ENCODE measurements around the gene SRP54. TPM values are rescaled to one million over a fixed set of nuclear protein-coding genes. Genes with fewer than 3 reads are reported as not detected.
A peak's percentile ranks its signal among the peaks of the same experiment; 100 is the strongest.
"Not testable (repeated sequence)": the region's sequence is repeated elsewhere in the genome, so short reads cannot be mapped to it uniquely, and the experiment has no call there.

SRP54 gene
- total RNA-seq, 1 donor from 2014 or later, result 73.1 TPM

DNA sequence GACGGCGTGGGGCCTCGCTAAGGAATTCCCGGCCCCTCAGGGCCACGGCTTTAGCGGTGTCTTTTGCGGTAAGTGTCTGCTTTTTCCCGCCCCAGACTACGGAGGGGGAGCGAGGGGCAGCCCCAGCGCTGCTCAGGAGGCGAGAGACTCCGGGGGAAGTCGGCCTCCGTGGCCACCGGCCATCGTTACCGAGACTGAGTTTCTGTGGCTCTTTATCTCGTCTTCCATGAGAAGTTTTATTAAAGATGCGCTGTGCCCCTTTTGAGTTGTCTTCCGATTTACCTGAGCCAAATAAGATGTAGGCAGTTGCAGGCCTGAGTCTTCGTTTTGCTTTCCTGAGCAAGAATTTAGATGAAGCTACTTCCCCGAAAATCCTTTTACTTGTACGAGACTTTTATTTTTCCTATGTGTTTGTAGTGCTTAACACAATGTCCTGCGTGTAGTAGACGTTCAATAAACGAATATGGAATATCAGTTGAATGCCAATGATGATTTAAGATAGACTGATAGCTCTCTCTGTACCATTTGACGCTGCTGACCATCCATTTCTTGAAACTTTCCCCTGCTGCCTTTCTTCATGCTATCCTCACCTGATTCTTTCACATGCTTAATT is 462 bp downstream of the SRP54 start:
- no peak for DNase-seq (ENCODE audit: low read depth, low spot score)

DNA sequence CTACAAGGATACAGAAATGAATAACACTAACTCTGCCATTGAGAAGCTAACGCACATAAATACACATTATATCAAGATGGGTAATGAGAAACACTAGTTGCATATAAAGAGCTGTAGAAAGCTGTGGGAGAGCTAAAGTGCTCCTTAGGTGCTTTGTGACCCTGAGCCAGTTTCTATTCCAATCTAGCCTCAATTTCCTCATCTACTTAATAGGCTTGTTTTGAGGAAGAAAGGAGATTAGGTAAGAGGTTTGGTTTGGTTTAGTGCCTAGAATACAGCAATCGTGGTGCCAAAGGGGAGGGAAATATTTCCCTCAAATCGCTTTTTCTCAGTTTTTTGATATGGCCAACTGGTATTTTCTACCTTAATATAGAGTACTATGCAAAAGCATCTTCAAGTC is 994 bp downstream of the SRP54 start:
- no peak for DNase-seq (ENCODE audit: low read depth, low spot score)

DNA sequence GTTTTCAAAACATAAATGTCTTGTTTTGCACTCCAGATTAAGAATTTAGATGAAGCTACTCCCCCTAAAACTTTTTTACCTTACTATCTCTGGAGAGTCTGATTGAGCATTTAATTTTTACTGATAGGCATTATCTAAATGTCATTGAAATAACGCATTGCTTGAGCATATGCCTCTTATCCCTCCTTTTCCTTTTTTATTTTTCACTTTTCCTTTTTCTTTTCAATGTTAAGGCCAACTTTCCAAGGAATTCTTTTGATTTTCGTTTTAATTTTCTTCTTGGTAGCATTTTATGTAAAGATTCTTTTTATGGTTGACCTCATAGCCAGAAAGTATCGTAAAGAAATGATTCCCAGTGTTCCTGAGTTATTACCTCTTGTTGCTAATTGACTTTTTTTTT is 2.9 kb downstream of the SRP54 start:
- DNase-seq (ENCODE audit: low read depth, low spot score), result no peak

DNA sequence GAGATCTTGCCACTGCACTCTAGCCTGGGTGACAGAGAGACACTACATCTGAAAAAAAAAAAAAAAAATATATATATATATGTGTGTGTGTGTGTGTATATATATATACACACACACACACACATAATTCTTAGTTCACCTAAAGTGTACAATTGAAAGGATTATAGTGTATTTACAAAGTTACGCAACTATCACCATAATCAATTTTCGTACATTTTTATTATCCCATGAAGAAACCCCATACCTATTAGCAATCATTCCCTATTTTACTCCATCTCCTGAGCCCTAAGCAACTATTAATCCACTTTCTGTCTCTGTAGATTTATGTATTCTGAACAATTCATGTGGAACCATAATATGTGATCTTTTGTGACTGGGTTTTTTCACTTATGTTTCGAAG is 4.4 kb downstream of the SRP54 start:
- no peak for DNase-seq (ENCODE audit: low read depth, low spot score)

DNA sequence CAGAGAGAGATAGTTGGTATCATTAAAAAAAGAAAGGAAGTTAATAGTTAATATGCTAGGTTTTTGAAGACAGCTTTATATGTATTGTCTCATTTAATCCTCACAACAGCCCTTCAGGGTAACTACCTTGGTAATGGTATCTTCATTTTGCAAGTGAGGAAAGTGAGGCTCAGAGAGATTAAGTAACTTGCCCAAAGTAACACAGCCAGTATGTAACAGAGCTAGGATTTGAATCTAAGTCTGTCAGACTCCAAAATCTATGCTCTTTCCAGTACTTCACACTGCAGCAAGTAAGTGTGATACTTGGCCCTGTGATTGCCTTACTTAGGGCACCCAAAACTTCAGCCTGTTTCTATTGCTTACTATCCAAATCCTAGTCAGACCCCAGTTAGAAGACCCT is 7.0 kb downstream of the SRP54 start:
- DNase-seq (ENCODE audit: low read depth, low spot score), result no peak

DNA sequence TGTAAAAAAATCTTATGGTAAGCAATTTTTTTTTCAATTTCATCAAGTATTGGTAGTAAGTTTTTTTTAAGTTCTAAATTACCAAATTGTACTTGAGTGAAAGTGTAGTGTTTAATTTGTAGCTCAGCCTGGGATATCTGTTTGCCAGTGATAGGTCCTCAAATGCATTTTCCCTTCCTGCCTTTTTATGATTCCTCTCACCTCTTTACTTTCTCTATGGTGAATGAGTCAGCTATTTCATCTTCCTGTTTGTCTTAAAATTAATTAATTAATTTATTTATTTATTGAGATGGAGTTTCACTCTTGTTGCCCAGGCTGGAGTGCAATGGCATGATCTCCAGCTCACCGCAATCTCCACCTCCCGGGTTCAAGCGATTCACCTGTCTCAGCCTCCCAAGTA is 10.6 kb downstream of the SRP54 start:
- no peak for DNase-seq (ENCODE audit: low read depth, low spot score)

DNA sequence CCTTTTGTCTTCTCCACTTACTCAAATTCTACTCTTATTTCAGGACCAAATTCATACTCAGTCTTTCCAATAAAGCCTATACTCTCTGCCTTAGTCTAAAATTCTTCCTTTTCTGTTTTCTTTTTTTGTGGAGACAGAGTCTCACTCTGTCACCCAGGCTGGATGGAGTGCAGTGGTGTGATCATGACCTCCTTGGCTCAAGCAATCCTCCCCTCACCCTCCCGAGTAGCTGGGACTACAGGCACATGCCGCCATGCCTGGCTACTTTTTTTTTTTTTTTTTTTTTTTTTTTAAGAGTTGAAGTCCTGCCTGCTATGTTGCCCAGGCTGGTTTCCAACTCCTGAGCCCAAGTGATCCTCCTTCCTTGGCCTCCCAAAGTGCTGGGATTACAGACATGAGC is 11.9 kb downstream of the SRP54 start:
- no peak for DNase-seq (ENCODE audit: low read depth, low spot score)

DNA sequence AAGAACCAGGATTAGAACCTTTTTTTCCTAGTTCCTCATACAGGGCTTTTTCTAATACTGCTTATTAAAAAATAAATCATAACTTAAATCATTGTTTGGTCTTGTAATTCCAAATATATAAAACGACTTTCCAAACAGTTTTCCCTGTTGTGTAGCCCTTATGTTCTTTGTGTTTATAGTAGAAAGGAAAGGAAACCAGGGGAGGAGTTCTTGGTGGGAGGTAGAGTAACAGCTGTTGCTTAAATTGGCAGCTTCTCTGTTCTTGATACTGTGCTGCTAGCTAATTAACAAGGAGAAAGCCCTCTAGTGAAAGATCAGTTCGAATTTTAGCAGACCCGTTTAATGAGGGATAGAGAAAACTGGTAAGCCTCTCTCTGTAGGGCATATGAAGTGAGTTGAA is 15.0 kb downstream of the SRP54 start:
- DNase-seq (ENCODE audit: low read depth, low spot score), result no peak

DNA sequence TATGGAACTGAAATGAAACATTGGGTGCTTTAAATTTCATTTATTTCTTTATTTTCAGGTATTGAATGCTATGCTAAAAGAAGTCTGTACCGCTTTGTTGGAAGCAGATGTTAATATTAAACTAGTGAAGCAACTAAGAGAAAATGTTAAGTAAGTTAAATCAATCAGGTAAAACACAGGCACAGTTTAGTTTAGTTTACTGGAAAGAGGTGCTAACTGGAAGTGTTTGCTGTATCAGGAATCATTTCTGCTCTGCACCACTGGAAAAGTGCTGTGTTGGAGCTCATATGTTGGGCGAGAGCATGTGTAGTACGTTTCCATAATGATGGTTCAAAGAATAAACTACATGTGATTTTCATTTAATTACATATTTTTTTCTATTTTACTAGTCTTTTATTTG is 16.7 kb downstream of the SRP54 start:
- no peak for DNase-seq (ENCODE audit: low read depth, low spot score)

DNA sequence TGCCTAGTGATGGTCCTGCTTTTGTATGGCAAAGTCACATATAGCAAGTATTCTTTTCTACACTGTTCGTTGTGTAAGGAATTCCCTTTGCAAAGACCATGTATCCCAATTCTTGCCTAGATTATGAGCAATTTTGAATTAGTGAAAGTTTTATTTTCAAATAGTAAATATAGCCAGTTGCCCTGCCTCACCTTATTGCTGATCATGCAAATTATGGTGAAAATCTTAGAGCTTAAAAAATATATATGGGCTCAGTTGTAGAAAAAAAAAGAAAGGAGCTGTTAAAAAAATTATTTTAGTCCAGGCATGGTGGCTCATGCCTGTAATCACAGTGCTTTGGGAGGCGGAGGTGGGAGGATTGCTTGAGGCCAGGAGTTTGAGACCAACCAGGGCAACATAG is 18.8 kb downstream of the SRP54 start:
- no peak for DNase-seq (ENCODE audit: low read depth, low spot score)

DNA sequence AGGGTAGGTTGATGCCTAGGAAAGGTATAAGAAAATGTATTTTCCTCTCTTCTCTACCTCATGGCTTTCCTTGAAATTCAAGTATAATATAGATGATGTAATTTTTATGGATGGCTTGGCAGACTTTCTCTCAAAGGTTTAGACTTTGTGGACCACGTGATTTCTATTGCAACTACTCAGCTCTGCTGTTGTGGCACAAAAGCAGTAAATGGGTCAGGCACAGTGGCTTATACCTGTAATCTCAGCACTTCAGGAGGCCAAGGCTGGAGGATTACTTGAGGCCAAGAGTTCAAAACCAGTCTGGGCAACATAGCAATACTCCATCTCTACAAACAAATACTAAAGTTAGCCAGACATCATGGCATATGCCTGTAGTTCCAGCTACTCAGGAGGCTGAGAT is 22.0 kb downstream of the SRP54 start:
- no peak for DNase-seq (ENCODE audit: low read depth, low spot score)

DNA sequence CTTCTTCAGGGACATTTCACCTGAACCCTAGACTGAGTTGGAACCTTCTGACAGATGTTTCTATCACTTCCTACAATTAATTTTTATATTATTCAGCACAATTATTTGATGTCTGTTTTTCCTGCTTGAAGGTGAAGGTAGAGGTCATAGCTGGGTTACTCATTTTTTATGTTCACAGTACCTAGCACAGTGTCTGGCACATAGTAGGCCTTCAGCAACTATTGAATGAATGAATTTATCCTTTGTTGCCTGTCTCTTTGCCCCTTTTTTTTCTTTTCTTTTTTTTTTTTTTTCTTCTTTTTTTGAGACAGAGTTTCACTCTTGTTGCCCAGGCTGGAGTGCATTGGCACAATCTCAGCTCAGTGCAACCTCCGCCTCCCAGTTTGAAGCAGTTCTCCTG is 33.8 kb downstream of the SRP54 start:
- no peak for DNase-seq (ENCODE audit: low read depth, low spot score)

DNA sequence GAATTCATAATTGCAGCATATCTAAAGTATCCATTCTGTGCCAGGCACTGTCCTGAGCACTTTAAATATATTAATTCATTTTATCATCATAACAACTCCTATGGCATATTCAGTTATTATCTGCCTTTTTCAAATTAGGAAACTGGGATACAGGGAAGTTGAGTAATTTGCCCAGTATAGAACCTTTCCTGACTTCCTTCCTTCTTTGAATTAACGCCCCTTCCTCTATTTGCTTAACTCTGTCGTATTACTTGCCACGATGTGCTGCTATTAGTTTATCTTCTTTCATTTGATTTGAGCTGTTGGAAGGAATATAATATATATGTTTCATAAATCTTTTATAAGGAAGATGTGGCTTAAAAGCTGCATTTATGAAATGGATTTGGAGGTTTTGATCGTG is 37.9 kb downstream of the SRP54 start:
- DNase-seq (ENCODE audit: low read depth, low spot score), result no peak

DNA sequence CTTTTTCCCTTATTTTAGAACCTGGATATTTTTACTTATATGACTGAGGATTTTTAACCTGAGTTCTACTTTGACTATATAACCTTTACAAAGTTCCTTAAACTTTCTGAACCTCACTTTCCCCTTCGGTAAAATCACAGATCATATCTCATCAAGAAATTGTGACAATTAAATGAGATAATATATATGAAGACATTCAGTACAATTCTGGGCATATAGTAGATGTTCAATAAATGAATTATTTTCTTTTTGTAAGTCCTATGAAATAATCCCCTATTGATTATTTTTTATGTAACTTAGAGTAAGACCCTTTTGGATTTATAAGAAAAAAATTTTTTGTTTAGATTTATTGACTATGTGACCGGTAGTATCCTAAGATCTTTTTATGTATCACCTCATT is 45.6 kb downstream of the SRP54 start:
- DNase-seq (ENCODE audit: low read depth, low spot score), result no peak

DNA sequence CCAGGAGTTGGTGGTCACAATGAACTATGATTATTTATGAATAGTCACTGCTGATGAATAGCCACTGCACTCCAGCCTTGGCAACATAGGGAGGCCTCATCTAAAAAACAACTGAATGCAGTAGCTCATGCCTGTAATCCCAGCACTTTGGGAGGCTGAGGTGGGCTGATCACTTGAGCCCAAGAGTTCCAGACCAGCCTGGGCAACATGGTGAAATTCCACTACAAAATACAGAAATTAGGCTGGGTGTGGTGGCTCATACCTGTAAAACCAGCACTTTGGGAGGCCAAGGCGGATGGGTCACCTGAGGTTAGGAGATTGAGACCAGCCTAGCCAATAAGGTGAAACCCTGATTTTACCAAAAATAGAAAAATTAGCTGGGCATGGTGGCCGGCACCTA is 49.8 kb downstream of the SRP54 start:
- DNase-seq (ENCODE audit: low read depth, low spot score), result no peak

DNA sequence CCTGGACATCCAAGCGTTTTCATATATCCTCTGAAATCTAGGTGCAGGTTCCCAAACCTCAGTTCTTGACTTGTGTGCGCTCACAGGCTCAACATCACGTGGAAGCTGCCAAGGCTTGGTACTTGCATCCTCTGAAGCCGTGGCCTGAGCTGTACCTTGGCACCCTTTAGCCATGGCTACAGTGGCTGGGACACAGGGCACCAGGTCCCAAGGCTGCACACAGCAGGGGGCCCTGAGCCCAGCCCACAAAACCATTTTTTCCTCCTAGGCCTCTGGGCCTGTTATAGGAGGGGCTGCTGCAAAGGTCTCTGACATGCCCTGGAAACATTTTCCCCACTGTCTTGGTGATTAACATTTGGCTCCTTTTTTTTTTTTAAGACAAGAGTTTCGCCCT is 51.6 kb downstream of the SRP54 start:
- no peak for DNase-seq (ENCODE audit: low read depth, low spot score)

DNA sequence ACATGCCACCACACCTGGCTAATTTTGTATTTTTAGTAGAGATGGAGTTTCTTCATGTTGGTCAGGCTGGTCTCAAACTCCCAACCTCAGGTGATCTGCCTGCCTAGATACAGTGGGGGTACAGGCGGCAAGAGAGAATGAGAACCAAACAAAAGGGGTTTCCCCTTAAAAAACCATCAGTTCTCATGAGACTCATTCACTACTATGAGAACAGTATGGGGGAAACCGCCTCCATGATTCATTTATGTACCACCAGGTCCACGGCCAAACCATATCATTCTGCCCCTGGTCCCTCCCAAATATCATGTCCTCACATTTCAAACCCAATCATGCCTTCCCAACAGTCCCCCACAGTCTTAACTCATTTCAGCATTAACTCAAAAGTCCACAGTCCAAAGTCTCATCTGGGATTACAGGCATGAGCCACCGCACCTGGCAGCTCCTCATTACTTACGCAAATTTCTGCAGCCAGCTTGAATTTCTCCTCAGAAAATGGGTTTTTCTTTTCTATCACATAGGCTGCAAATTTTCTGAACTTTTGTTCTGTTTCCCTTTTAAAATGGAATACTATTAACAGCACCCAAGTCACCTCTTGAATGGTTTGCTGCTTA is 52.3 kb downstream of the SRP54 start:
- not testable (repeated sequence) for DNase-seq (ENCODE audit: low read depth, low spot score)

DNA sequence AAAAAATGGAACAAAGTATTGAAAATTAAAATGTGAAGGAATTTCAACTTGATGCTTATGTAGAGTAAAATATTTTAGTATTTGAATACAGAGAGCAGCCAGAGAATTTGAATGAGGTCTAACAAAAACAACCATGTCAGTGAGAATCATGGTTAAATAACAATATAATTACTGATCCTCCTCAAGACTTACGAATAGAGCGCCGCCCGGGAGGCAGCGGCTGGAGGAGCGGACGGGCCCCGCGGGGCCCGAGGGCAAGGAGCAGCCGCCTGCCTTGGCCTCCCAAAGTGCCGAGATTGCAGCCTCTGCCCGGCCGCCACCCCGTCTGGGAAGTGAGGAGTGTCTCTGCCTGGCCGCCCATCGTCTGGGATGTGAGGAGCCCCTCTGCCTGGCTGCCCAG is 55.5 kb downstream of the SRP54 start:
- not testable (repeated sequence) for DNase-seq (ENCODE audit: low read depth, low spot score)

DNA sequence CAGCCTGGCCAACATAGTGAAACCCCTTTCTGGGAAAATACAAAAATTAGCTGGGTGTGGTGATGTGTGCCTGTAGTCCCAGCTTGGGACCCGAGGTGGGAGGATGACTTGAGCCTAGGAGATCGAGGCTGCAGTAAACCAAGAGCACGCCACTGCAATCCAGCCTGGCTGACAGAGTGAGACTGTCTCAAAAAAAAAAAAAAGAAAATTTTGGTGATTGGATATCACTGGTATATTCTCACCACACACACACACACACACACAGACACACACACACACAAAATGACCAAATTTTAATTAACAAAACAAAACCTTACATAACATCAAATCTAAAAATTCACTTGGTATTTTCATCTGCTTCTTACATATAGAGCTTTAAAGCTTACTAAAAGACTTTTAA is 59.8 kb downstream of the SRP54 start:
- no peak for DNase-seq (ENCODE audit: low read depth, low spot score)

DNA sequence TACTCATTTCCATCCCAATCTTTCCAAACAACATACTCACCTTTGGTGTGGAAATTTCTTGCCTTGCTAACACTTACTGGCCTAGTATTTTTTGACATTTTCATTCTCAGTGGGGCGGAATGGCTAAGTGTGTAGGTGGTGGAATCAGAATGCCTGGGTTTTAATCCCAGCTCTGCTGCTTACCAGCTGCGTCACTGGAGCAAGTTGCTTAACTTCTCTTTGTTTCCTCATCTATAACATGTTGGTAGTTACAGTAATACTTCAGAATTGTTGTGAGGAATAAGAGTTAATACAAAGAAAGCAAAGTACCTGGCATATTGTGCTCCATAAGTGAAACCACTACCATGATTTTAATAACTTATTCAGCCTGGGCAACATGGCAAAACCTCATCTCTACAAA is 60.3 kb downstream of the SRP54 start:
- no peak for DNase-seq (ENCODE audit: low read depth, low spot score)

DNA sequence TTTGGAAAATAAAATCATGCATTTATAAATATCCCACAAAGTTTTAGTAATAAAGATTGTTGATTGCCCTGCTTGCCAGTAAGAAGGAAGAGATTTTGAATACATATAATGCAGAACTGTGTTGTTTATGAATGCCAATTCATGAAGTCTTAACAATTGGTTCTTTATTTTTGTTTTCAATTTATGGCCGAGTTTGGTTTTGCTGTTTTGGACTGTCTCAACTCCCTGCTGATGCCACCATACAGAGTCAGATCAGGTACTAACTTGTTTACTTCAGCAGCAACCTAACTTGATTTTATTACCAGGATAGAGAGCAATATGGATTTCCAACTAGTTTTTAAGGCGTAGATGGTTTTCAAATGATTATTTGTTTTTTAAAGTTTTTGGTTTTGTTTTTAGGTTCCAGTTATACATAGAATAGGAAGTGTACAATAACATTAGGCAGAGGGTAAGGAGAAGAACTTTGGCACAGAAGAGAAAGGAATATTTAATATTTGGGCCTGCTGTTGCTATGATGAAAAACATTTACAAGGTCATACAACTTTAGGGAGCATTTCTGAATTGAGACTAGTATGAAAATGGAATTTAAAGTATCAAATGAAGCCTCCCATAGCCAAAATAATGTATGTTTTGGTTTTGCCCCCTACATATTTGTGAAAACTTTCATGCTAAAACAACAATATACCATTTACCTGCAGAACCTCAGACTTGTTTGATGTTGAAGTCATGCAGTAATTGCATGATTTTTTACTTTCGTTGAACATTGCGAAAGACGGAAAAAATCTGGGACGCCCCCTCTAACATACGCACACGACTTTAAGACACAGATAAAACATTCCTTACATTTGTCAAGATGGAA is 62.4 kb downstream of the SRP54 start:
- DNase-seq (ENCODE audit: low read depth, low spot score), result no peak

DNA sequence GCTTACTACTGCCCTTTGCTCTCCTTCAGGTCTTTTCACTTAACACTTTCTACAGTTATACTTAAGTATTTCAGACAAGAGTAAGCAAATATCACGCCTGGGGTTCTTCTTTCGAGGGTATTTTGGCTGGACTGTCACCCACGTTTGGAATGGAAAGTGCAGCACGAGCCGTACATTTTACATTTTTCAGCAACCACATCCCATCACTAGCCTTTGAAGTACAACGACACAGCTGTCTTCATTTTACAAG is 62.9 kb downstream of the SRP54 start:
- no peak for DNase-seq (ENCODE audit: low read depth, low spot score)

DNA sequence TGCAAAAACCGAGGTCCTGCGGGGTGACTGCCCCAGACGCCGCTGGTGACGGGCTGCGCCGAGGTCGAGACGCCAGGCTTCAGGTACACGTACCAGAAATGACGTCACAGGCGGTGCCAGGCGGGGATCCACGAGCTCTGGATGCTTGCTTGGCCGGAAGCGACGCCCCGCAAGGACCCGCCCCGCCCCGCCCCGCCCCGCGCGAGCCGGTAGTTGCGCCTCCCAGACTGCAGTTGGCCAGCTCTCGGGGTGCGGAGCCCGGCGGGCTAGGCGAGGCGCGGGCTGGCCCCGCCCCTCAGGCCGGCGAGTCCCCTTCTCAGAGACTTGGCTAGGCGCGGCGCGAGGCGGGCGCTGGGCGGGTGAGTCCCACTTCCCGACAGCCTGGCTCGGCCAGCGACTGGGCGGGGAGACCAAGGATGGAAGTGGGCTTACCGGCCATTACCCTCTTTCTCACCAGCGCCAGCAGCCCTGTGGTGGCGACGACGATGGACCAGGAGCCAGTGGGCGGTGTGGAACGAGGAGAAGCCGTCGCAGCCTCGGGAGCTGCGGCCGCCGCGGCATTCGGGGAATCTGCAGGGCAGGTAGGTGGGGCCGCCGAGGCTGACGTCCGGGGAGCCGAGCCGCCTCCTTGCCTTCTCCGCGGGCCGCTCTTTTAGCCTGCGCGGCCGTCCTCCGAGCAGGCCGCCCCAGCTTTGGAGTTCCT is 63.4 kb downstream of the SRP54 start, which contains the start of gene FAM177A1:
Gene FAM177A1 (plus strand): TSS at position 225 of the 703 bp plus-strand sequence. CDS start 192 bp downstream, at position 417.
- peak; percentile 90 for DNase-seq (ENCODE audit: low read depth, low spot score)
